Stomach (tissue), 9 donors: ENCODE measurements around the gene ABHD17C. TPM values are rescaled to one million over a fixed set of nuclear protein-coding genes. Genes with fewer than 3 reads are reported as not detected.

Source experiments
- DNase-seq, 2 donors: peaks; one replicate each; pipeline versions ENCODE4 v3.0.0 to v3.0.0-alpha.2; 2013 to 2019
- H3K27ac ChIP-seq, 5 donors: fragments of 200-600 bp in 4 of 5; sonication (generic) in 4 of 5; one replicate each; pipeline ENCODE4 v1.5.1; 2013 to 2019; ENCODE audit warnings: mild to moderate bottlenecking in 1 of 5, moderate library complexity in 1 of 5
- H3K27me3 ChIP-seq, 3 donors: fragments of 200-600 bp; sonication (generic); one replicate each; pipeline ENCODE4 v1.5.1; 2017 to 2019; ENCODE audit warnings: mixed run types in 1 of 3
- H3K36me3 ChIP-seq, 4 donors: fragments of 200-600 bp; sonication (generic); 1 replicate in 3 of 4; 2 replicates in 1 of 4; pipeline ENCODE4 v1.5.1; 2016 to 2019
- H3K4me1 ChIP-seq, 4 donors: fragments of 200-600 bp; sonication (generic); one replicate each; pipeline ENCODE4 v1.5.1; 2016 to 2019
- H3K4me3 ChIP-seq, 4 donors: fragments of 200-600 bp; sonication (generic) in 3 of 4; one replicate each; pipeline ENCODE4 v1.5.1; 2016 to 2019; ENCODE audit warnings: mild to moderate bottlenecking in 1 of 4
- H3K9me3 ChIP-seq, 4 donors: fragments of 200-600 bp; sonication (generic); one replicate each; pipeline ENCODE4 v1.5.1; 2016 to 2019
- EP300 ChIP-seq: sonication (generic); formaldehyde crosslinking; IDR thresholded peaks from one replicate; pipeline ENCODE4 v1.6.1; 2017; ENCODE audit warnings: antibody characterized with exemption
- POLR2A ChIP-seq, 4 donors: fragments of 450-650 bp; IDR thresholded peaks; one replicate each; pipeline ENCODE4 v1.6.1; 2016; ENCODE audit warnings: antibody characterized with exemption in 4 of 4, control low read depth in 2 of 4, mild to moderate bottlenecking in 1 of 4, moderate library complexity in 1 of 4
- POLR2AphosphoS5 ChIP-seq, 3 donors: sonication (generic); formaldehyde crosslinking; IDR thresholded peaks; one replicate each; pipeline ENCODE4 v1.6.1; 2016; ENCODE audit warnings: antibody characterized with exemption in 3 of 3
- WGBS, 5 donors: extraction: QIAGEN DNeasy Blood & Tissue Kit in 3 of 5; methylation state at CpG; one replicate each; pipeline versions ENCODE4 v1.1.5 to v1.1.7; 2013 to 2018; 5-methylcytosine and 5-hydroxymethylcytosine counted together
- intact Hi-C: fragments of 100-400 bp; cut with DNase I; formaldehyde crosslinking; loops from one replicate; pipeline ENCODE4 v1.15.1; 2023; ENCODE audit warnings: low total_unique reads
- polyA plus RNA-seq, 3 donors: library from polyadenylated mRNA; stranded (reverse); fragments of 200-250 nt; gene quantifications; one replicate each; pipeline ENCODE4 v1.2.3, GENCODE V29; 2013
- total RNA-seq, 5 donors: library from RNA; depleted of rRNA; stranded (reverse); fragments of >200 nt; gene quantifications; one replicate each; pipeline versions ENCODE4 v1.1.0 to v1.2.3, GENCODE V29; 2014 to 2016
- TF ChIP-seq, protein P1 (sequence below), 7 experiments: fragments of 450-650 bp in 4 of 7; fragments of 200-600 bp in 3 of 7; sonication (generic) in 3 of 7; IDR thresholded peaks; one replicate each; pipeline ENCODE4 v1.5.1; 2016 to 2019; ENCODE audit warnings: antibody characterized with exemption in 7 of 7, control low read depth in 2 of 7, mild to moderate bottlenecking in 1 of 7
- donor health status: healthy with polysubstance abuse.
- donor health status: Bipolar disorder and iron deficiency.
- donor health status: healthy.

ABHD17C gene
- total and polyA plus RNA-seq, 8 donors, result 1.2 to 55.3 (median 21.1) TPM

GRCh38 chr15:80743189-80743833, 48.2 kb downstream of the ABHD17C start:
- H3K27ac ChIP-seq, result peak overlapping the region; percentile 47 to 77 (median 66)
- no peaks in the 10 kb centered on the region for H3K36me3 ChIP-seq
- no peak overlapping the region for H3K4me3 ChIP-seq
- peaks cover 19 to 59% (median 24%) of the 10 kb centered on the region in 4 donors for H3K4me1 ChIP-seq
- intact Hi-C loops, result no loop called here
- peak; percentile 50 to 78 for DNase-seq
- no peaks in the 10 kb centered on the region for H3K27me3 ChIP-seq
- WGBS, 5 donors, result 35 to 56% (median 43%) methylated on average over 11 of the region's 11 CpGs
- TF ChIP-seq, protein P1, sequence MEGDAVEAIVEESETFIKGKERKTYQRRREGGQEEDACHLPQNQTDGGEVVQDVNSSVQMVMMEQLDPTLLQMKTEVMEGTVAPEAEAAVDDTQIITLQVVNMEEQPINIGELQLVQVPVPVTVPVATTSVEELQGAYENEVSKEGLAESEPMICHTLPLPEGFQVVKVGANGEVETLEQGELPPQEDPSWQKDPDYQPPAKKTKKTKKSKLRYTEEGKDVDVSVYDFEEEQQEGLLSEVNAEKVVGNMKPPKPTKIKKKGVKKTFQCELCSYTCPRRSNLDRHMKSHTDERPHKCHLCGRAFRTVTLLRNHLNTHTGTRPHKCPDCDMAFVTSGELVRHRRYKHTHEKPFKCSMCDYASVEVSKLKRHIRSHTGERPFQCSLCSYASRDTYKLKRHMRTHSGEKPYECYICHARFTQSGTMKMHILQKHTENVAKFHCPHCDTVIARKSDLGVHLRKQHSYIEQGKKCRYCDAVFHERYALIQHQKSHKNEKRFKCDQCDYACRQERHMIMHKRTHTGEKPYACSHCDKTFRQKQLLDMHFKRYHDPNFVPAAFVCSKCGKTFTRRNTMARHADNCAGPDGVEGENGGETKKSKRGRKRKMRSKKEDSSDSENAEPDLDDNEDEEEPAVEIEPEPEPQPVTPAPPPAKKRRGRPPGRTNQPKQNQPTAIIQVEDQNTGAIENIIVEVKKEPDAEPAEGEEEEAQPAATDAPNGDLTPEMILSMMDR (IDR thresholded peaks at IDR 0.05), result no peak
- peak in 2 of 3 donors; percentile 22 to 28 for TF ChIP-seq POLR2AphosphoS5 (IDR thresholded peaks at IDR 0.05)
- H3K9me3 ChIP-seq, result no peaks in the 10 kb centered on the region

DNA sequence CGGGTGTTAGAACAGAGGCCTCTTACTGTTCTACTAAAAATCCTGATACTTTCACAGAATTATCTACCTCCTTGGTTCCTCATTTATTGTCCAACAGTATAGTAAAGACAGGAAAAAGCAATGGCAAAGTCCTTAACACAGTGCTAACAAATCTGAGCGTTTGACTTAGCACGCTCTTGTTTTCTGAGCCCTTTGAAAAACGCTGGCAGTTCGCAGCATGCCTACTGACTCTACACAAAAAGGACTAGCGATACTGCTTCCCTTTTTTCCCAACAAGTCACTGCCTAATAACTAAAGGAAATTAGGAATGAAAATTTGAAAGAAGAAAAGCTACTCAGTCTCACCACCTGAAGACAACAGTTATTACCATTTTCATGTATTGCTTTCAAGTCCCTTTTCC, 49.3 kb downstream of the ABHD17C start:
- 36 to 53% (median 45%) methylated on average over 6 of the region's 6 CpGs for WGBS, 5 donors

DNA sequence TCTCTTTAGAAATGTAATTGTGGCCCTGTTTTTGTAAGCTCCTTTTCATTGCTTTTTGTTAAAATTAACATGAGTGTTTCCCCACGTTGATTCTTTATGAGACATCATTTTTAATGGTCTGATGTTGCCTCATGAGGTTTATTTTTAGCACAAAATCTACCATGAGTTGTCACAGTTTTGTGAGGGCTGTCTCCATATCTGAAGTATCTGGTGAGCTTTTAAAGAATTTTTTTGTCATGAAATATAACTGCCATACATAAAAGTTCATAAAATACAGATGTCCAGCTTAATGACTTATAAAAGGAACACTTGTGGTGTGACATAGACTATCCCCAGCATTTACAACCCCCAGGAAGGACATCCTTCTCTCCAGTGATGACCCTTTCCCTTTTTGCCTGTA, 49.7 kb downstream of the ABHD17C start:
- peak overlapping the region in 2 of 5 donors; percentile 47 to 77 for H3K27ac ChIP-seq
- H3K27me3 ChIP-seq, result no peaks in the 10 kb centered on the region
- H3K9me3 ChIP-seq, result no peaks in the 10 kb centered on the region
- no peak overlapping the region for H3K4me3 ChIP-seq
- WGBS, 5 donors, result 4 to 26% (median 10%) methylated on average over 1 of the region's 1 CpG
- peaks cover 0 to 5% (median 4%) of the 10 kb centered on the region in 4 donors for H3K36me3 ChIP-seq
- H3K4me1 ChIP-seq, result peaks cover 19 to 50% (median 23%) of the 10 kb centered on the region in 4 donors
- TF ChIP-seq, protein P1 (IDR thresholded peaks at IDR 0.05), result no peak
- no peak for TF ChIP-seq POLR2AphosphoS5 (IDR thresholded peaks at IDR 0.05)
- no peak for TF ChIP-seq POLR2A (IDR thresholded peaks at IDR 0.05)
- no peak for TF ChIP-seq EP300
- DNase-seq, result no peak
- intact Hi-C loops, result no loop called here

More for the DNA sequence above, 49.3 kb downstream of the ABHD17C start:
- Histone ChIP-seq H3K36me3 (peaks cover 0 to 2% (median under 1%) of the 10 kb centered on the region in 4 donors), H3K27me3 (no peaks in the 10 kb centered on the region), H3K9me3 (no peaks in the 10 kb centered on the region), H3K4me1 (peaks cover 19 to 54% (median 24%) of the 10 kb centered on the region in 4 donors), H3K27ac (peak overlapping the region in 4 of 5 donors; percentile 28 to 77 (median 56)), H3K4me3 (no peak overlapping the region)
- TF ChIP-seq, protein P1 (IDR thresholded peaks at IDR 0.05), result no peak
- TF ChIP-seq POLR2AphosphoS5 (IDR thresholded peaks at IDR 0.05) (no peak), EP300 (no peak), POLR2A (IDR thresholded peaks at IDR 0.05) (no peak)
- intact Hi-C loops, result no loop called here
- peak in 1 of 2 donors; percentile 34 for DNase-seq

DNA sequence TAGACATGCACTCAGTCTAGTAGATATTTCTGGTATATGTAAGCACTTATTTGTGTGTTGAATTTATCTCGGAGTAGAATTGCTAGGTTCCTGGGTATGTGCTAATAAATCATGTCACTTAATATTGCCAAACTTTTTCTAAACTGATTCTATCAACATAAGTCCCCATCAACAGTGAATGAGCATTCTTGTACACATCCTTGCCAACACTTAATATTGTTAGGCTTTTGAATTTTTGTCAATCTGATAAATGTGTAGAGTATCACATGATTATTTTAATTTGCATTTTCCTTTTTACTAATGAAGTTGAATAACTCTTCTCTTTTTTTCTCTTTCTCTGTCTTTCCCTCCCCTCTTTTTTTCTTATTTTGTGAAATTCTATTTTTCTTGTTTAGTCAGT, 50.8 kb downstream of the ABHD17C start:
- H3K27ac ChIP-seq, result no peak overlapping the region
- H3K36me3 ChIP-seq, result peaks cover 0 to 15% (median 13%) of the 10 kb centered on the region in 4 donors
- 88 to 96% (median 88%) methylated on average over 1 of the region's 1 CpG for WGBS, 5 donors
- TF ChIP-seq POLR2AphosphoS5 (IDR thresholded peaks at IDR 0.05), result no peak
- no peak for TF ChIP-seq EP300
- intact Hi-C loops, result no loop called here
- no peaks in the 10 kb centered on the region for H3K9me3 ChIP-seq
- H3K4me1 ChIP-seq, result peaks cover 19 to 41% (median 20%) of the 10 kb centered on the region in 4 donors
- no peak for DNase-seq
- H3K4me3 ChIP-seq, result no peak overlapping the region
- H3K27me3 ChIP-seq, result no peaks in the 10 kb centered on the region
